Neural cell (in vitro differentiated cells): ENCODE measurements around the gene BABAM1.

ENCODE experiments used
- EP300 ChIP-seq: fragments of 450-650 bp; conservative IDR thresholded peaks from 2 replicates; pipeline ENCODE4 v1.6.1; 2014; ENCODE audit warnings: antibody characterized with exemption, mild to moderate bottlenecking, moderate library complexity; ENCODE audit not compliant: poor library complexity, severe bottlenecking
- EZH2 ChIP-seq: fragments of 200-600, 300-800 bp; shearing (Covaris generic), sonication (generic); IDR thresholded peaks from 2 replicates; pipeline ENCODE4 v1.6.1; 2014; ENCODE audit warnings: antibody characterized with exemption, low read length, borderline replicate concordance, mild to moderate bottlenecking; ENCODE audit not compliant: insufficient read depth, poor library complexity, severe bottlenecking
- MXI1 ChIP-seq: fragments of 450-650 bp; conservative IDR thresholded peaks from 2 replicates; pipeline ENCODE4 v1.6.1; 2014; ENCODE audit warnings: antibody characterized with exemption, mild to moderate bottlenecking; ENCODE audit not compliant: poor library complexity, severe bottlenecking
- POLR2AphosphoS5 ChIP-seq: IDR thresholded peaks from 2 replicates; pipeline ENCODE4 v1.6.1; 2012
- TAF1 ChIP-seq: IDR thresholded peaks from 2 replicates; pipeline ENCODE4 v1.6.1; 2012; ENCODE audit warnings: low read depth
- TF ChIP-seq, protein P1 (sequence below): fragments of 450-650 bp; IDR thresholded peaks from 2 replicates; pipeline ENCODE4 v1.5.1; 2014; ENCODE audit warnings: antibody characterized with exemption, mild to moderate bottlenecking, moderate library complexity; ENCODE audit not compliant: poor library complexity, severe bottlenecking
- TF ChIP-seq, protein P2 (sequence below): IDR thresholded peaks from 2 replicates; pipeline ENCODE4 v1.6.1; 2012; ENCODE audit warnings: borderline replicate concordance

DNA sequence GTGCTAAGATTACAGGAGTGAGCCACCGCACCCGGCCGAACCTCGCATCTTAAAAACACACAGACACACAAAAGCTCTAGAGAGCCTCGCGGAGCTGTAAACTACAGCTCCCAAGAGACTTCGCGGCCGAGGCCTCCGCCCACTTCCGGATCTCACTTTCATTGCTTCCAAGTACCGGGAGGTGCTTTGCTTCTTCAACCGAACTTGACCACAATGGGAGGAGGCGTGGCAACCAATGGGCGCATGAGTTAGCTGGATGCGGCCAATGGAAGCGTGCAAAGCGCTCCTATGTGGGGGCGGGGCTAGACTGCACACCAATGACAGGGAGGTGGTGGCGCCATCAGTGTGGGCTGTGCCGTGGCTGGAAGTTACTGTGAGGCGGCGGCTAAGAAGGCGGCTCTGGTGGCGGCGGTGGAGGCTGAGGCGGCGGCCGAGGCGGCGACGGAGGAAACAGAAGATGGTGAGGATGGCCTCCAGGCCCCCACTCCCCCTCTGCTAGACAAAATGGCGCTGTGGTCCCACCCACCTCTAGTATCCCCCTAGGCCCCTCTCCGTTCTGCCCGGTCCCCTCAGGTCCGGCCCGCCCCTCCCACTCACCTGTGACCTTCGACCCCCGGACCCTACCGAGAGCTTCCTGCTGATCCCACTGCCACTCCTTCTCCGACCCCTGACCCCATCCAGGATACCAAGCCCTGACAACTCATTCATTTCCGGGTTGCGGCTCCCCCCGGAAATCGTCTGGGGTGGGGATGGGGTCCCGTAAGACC lies 42.1 kb downstream of the BABAM1 start, which contains the start of gene DDA1:
- TF ChIP-seq, protein P1, sequence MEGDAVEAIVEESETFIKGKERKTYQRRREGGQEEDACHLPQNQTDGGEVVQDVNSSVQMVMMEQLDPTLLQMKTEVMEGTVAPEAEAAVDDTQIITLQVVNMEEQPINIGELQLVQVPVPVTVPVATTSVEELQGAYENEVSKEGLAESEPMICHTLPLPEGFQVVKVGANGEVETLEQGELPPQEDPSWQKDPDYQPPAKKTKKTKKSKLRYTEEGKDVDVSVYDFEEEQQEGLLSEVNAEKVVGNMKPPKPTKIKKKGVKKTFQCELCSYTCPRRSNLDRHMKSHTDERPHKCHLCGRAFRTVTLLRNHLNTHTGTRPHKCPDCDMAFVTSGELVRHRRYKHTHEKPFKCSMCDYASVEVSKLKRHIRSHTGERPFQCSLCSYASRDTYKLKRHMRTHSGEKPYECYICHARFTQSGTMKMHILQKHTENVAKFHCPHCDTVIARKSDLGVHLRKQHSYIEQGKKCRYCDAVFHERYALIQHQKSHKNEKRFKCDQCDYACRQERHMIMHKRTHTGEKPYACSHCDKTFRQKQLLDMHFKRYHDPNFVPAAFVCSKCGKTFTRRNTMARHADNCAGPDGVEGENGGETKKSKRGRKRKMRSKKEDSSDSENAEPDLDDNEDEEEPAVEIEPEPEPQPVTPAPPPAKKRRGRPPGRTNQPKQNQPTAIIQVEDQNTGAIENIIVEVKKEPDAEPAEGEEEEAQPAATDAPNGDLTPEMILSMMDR: peak; percentile 28
- TF ChIP-seq POLR2AphosphoS5 (peak; percentile 91), EZH2 (no peak), EP300 (no peak), MXI1 (peak; percentile 50), TAF1 (peak; percentile 43)
- TF ChIP-seq, protein P2, sequence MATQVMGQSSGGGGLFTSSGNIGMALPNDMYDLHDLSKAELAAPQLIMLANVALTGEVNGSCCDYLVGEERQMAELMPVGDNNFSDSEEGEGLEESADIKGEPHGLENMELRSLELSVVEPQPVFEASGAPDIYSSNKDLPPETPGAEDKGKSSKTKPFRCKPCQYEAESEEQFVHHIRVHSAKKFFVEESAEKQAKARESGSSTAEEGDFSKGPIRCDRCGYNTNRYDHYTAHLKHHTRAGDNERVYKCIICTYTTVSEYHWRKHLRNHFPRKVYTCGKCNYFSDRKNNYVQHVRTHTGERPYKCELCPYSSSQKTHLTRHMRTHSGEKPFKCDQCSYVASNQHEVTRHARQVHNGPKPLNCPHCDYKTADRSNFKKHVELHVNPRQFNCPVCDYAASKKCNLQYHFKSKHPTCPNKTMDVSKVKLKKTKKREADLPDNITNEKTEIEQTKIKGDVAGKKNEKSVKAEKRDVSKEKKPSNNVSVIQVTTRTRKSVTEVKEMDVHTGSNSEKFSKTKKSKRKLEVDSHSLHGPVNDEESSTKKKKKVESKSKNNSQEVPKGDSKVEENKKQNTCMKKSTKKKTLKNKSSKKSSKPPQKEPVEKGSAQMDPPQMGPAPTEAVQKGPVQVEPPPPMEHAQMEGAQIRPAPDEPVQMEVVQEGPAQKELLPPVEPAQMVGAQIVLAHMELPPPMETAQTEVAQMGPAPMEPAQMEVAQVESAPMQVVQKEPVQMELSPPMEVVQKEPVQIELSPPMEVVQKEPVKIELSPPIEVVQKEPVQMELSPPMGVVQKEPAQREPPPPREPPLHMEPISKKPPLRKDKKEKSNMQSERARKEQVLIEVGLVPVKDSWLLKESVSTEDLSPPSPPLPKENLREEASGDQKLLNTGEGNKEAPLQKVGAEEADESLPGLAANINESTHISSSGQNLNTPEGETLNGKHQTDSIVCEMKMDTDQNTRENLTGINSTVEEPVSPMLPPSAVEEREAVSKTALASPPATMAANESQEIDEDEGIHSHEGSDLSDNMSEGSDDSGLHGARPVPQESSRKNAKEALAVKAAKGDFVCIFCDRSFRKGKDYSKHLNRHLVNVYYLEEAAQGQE: peak; percentile 54
